NCI-H2029 treated with DMSO at 0.1 percent for 48 hours (cell line): ENCODE results near the gene DPYSL3.

Source experiments
- DNase-seq: peaks from one replicate; lab custom pipeline; 2025; lab: John Stamatoyannopoulos, UW

DPYSL3 gene

GRCh38 chr5:147512659-147513379 is 3.0 kb upstream of the DPYSL3 start:
- no peak for DNase-seq

GRCh38 chr5:147510885-147511284 is 1.0 kb upstream of the DPYSL3 start:
- DNase-seq: no peak

GRCh38 chr5:147509041-147509709 is 693 bp downstream of the DPYSL3 start:
- no peak for DNase-seq

GRCh38 chr5:147508711-147509040 is 1.2 kb downstream of the DPYSL3 start:
- no peak for DNase-seq

DNA sequence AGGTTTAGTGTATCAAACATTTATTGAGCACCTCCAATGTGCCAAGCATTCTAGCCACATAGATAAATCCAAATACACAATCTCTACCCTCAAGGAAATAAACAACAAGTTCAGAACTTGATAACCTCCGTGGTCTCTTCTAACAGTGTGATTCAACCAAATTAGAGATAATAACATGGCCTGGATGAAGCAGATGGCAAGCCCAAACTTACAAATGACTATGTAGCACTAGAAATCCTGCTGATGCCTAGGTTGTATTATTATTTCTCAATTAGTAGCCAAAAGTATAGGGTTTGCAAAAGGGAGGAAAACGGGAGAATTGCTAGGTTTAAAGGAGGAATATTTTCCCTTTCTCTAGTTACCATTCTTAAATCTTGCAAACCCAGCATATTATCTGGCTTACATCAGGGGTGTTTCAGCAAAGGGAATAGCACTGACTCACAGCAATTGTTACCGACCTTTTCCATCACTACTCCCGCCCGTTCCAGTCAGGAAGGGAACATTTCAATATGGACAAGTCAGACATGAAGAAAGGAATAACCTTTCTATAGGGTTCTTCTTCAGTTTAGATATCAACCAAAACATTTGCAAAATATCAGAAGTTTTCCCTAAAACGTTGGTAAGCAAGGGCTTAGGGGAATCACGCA is 2.3 kb downstream of the DPYSL3 start:
- DNase-seq: no peak

DNA sequence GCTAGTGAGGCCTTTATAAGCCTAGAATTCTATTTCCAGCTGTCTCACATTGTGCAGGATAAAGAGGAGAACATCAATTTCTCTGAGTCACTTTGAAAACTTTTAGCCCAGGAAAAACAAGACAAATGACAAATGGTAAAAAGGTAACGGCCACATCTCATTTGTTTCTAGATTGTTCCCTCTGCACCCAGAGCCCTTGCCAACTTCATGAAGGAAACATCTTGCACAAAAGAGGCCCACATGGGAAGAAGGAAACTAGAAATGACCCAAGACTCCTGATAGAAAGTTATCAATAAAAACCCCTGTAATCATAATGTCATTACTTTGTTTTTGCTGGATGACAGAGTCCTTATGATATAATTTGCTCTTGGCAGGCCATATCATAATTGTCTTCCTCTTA is 5.3 kb downstream of the DPYSL3 start:
- DNase-seq: no peak

DNA sequence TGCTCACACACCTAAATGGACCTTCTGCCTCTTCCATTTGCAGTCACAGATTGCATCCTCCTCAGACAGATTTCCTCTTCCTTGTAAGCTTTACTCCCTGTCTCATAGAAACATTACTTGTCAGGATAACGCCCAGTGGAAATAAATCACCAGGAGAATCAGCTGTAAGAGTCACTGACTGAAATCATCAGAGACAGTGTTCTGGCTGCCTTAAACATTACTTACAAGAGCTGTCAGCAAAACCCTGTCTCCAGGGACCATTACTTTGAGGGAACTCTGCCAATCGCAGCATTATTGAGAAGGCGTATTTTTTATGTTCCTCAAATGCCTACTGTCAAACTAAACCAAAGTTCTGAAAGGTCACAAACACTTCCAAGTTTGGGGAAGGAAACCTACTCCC is 5.9 kb downstream of the DPYSL3 start:
- DNase-seq: no peak

GRCh38 chr5:147490989-147491388 is 18.9 kb downstream of the DPYSL3 start:
- no peak for DNase-seq

- no peak for DNase-seq
Measured at GRCh38 chr5:147487031-147487750, 22.7 kb downstream of the DPYSL3 start.

- no peak for DNase-seq
Measured at GRCh38 chr5:147485814-147486213, 24.1 kb downstream of the DPYSL3 start.

DNA sequence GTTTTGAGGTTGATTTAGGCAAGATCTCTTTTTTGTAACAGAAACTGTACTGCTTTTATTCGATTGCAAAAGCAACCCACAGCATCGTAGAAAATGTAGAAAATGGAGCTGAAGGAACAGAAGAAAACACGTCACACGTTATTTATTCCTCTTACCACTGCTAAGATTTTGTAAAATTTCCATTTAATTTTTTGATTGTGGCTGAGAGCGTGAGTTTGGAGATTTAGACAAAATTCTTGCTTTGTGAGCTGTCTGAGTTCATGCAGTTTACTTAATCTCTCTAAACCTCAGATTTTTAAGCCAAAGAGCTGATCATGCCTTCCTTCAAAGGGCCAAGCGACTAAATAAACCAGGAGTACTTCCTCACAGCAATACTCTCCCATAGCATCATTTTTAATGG is 24.8 kb downstream of the DPYSL3 start:
- DNase-seq: no peak

GRCh38 chr5:147484708-147485020 is 25.2 kb downstream of the DPYSL3 start:
- no peak for DNase-seq

GRCh38 chr5:147483961-147484707 is 25.7 kb downstream of the DPYSL3 start:
- DNase-seq: peak; percentile 98

DNA sequence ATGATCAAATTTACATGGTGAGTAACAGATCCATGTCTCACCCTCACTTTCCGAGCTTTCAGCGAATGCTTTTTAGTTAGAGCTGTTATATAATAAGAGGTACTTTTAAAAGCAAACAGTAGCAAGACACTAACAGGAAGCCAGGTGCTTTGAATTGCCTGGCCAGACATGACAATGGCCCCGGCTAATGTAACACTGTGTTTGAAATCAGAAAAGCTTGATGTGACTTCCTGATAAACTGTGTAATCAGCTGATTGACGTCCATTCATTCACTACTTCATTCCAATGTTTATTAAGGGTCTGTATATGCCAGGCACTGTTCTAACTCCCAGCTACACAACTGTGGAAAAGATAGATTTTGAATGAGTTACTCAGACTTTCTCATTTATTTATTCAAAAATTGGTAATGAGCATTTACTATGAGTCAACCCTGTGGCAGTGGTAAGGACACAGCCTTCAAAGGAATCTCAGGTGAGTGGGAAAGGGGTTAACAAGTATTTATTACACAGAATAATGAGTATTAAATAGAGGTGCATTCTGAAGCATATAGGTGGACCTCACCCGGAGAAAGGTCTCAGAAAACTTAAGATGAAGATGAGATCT is 26.6 kb downstream of the DPYSL3 start:
- DNase-seq: peak; percentile 95

DNA sequence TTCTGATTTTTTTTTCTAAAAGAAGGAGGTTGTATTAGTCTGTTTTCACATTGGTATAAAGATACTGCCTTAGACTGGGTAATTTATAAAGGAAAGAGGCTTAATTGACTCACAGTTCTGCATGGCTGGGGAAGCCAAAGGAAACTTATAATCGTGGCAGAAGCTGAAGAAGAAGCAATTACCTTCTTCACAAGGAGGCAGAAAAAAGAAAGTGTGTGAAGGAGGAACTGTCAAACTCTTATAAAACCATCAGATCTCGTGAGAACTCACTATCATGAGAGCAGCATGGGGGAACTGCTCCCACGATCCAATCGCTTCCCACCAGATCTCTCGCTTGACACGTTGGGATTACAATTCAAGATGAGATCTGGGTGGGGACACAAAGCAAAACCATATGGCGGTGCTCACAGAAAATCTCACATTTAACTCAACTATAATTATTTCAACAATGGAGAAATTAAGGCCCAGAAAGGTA is 27.1 kb downstream of the DPYSL3 start:
- no peak for DNase-seq

- peak; percentile 61 for DNase-seq
Measured at GRCh38 chr5:147481874-147482705, 27.8 kb downstream of the DPYSL3 start.

DNA sequence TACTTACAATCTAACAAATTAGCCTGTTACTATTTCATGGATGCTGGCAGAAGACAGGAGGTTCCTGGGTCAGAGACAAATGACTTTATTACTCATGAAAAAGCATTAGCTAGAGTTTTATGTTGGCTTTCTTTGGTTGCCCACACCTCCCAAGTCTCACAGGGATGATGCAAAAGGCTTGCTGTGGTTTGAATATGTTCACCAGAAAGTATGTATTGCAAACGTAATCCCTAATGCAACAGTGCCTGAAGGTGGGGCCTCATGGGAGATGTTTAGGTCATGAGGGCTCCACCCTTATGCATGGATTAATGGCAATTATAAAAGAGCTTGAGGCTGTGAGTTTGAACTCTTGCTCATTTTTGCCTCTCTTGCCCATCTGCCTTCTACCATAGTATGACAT is 28.5 kb downstream of the DPYSL3 start:
- no peak for DNase-seq

GRCh38 chr5:147479949-147480348 is 29.9 kb downstream of the DPYSL3 start:
- DNase-seq: peak; percentile 91

DNA sequence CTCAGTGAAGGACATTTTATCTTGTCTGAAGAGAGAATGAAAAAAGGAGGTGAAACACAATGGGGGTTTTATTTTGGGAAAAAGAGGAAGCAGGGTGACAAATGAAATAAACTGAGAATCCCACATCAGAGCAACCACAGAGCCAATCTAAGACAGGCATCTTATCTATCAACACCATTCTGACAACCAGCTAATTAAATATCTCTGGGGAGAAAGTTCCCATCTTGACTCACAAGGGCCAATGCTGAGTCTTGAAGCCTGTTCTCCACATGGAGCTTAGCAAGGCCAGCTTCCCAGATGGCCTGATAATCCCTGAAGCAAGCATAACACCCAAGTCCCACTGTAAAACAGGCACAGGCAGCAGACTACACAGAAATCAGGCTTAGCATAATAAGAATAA is 30.4 kb downstream of the DPYSL3 start:
- no peak for DNase-seq

DNA sequence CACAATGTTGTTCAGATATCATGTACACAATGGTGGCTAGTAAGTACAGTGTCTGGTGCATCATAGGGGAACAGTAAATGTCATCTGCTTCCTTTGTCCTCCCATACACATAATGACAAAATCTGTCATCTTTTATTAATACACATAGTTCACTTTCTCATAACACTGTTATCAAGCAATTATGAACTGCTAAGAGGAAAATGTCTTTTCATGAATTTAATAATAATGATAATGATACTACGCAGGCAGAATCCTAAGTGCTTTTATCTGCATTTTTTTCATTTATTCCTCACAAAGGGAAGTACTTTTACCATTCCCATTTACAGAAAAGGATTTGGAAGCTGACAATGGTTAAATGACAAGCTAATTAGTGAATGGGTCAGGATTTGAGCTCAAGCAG is 35.7 kb downstream of the DPYSL3 start:
- DNase-seq: no peak
